Measurements from ENCODE around the gene KCNQ5. TPM values are rescaled to one million over a fixed set of nuclear protein-coding genes. Genes with fewer than 3 reads are reported as not detected.

The KCNQ5 gene
- total and polyA plus RNA-seq, 2 donors (not counting 1 experiment from before 2014, with no cell fraction given): 0.74 to 4.6 TPM

GRCh38 chr6:73139681-73140383 is 518.0 kb downstream of the KCNQ5 start:
- Histone ChIP-seq H3K27me3 (ENCODE audit: control insufficient read depth, insufficient read depth, low read length) (no peaks in the 10 kb centered on the region), H3K4me3 (replicated peaks in 1 of 4; ENCODE audit: control extremely low read depth in 1 of 4, insufficient read depth in 1 of 4, low read depth in 3 of 4, low read length in 4 of 4) (no peak overlapping the region), H3K4me1 (ENCODE audit: control insufficient read depth, extremely low read depth, insufficient read depth, low read length) (no peaks in the 10 kb centered on the region), H3K9ac (ENCODE audit: insufficient read depth, low read length) (no peak overlapping the region), H3K9me3 (ENCODE audit: control insufficient read depth, insufficient read depth, low read depth, low read length) (no peaks in the 10 kb centered on the region), H2AFZ (ENCODE audit: low read length) (no peak overlapping the region), H4K20me1 (ENCODE audit: control insufficient read depth, extremely low read depth, insufficient read depth, low read length) (no peaks in the 10 kb centered on the region), H3K36me3 (ENCODE audit: control insufficient read depth, insufficient read depth, low read length) (no peaks in the 10 kb centered on the region), H3K4me2 (ENCODE audit: extremely low read depth, insufficient read depth, low read length) (no peak overlapping the region), H3K79me2 (ENCODE audit: control insufficient read depth, insufficient read depth, low read length) (no peaks in the 10 kb centered on the region), H3K27ac (ENCODE audit: insufficient read depth, low read length) (no peak overlapping the region)
- no peak for DNase-seq (ENCODE audit: low read depth in 2 of 2)
- TF ChIP-seq EZH2 (IDR thresholded peaks at IDR 0.05; ENCODE audit: low read length, missing control alignments): no peak
- no peak for TF ChIP-seq CTCF (conservative IDR thresholded peaks at IDR 0.05 in 1 of 2, IDR thresholded peaks at IDR 0.05 in 1 of 2; ENCODE audit: low read depth in 1 of 2, low read length in 2 of 2)

DNA sequence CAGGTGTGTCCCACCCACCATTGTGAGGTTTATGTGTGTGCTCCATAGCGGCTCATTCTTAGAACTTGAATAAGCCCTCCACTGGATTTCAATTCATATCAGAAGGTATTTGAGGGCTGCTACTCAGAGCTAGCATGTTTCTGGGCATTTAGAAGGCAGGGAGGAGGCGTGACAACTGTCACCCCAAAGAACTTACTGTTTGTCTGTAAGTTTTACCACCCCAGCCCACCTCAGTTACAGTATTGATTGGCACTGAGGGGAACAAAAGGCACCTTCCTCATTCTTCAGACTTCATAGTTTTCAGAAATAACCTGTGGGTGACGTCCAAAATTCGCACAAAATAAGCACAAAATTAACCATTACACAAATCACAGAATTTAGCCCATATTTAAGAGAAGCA is 521.7 kb downstream of the KCNQ5 start:
- no peaks in the 10 kb centered on the region for H3K27me3 ChIP-seq (ENCODE audit: control insufficient read depth, insufficient read depth, low read length)
- no peak for DNase-seq (ENCODE audit: low read depth in 2 of 2)
- no peak overlapping the region for H3K9ac ChIP-seq (ENCODE audit: insufficient read depth, low read length)
- H3K36me3 ChIP-seq (ENCODE audit: control insufficient read depth, insufficient read depth, low read length): no peaks in the 10 kb centered on the region
- no peaks in the 10 kb centered on the region for H3K9me3 ChIP-seq (ENCODE audit: control insufficient read depth, insufficient read depth, low read depth, low read length)
- H4K20me1 ChIP-seq (ENCODE audit: control insufficient read depth, extremely low read depth, insufficient read depth, low read length): no peaks in the 10 kb centered on the region
- H3K4me2 ChIP-seq (ENCODE audit: extremely low read depth, insufficient read depth, low read length): no peak overlapping the region
- H2AFZ ChIP-seq (ENCODE audit: low read length): no peak overlapping the region
- no peak overlapping the region for H3K4me3 ChIP-seq (replicated peaks in 1 of 4; ENCODE audit: control extremely low read depth in 1 of 4, insufficient read depth in 1 of 4, low read depth in 3 of 4, low read length in 4 of 4)
- no peak overlapping the region for H3K27ac ChIP-seq (ENCODE audit: insufficient read depth, low read length)
- no peaks in the 10 kb centered on the region for H3K4me1 ChIP-seq (ENCODE audit: control insufficient read depth, extremely low read depth, insufficient read depth, low read length)
- H3K79me2 ChIP-seq (ENCODE audit: control insufficient read depth, insufficient read depth, low read length): no peaks in the 10 kb centered on the region
- TF ChIP-seq EZH2 (IDR thresholded peaks at IDR 0.05; ENCODE audit: low read length, missing control alignments): no peak
- TF ChIP-seq CTCF (conservative IDR thresholded peaks at IDR 0.05 in 1 of 2, IDR thresholded peaks at IDR 0.05 in 1 of 2; ENCODE audit: low read depth in 1 of 2, low read length in 2 of 2): no peak

GRCh38 chr6:73144516-73144915 is 522.7 kb downstream of the KCNQ5 start:
- TF ChIP-seq CTCF (conservative IDR thresholded peaks at IDR 0.05 in 1 of 2, IDR thresholded peaks at IDR 0.05 in 1 of 2; ENCODE audit: low read depth in 1 of 2, low read length in 2 of 2) (no peak), EZH2 (IDR thresholded peaks at IDR 0.05; ENCODE audit: low read length, missing control alignments) (no peak)
- Histone ChIP-seq H3K27ac (ENCODE audit: insufficient read depth, low read length) (no peak overlapping the region), H3K4me3 (replicated peaks in 1 of 4; ENCODE audit: control extremely low read depth in 1 of 4, insufficient read depth in 1 of 4, low read depth in 3 of 4, low read length in 4 of 4) (no peak overlapping the region), H3K4me1 (ENCODE audit: control insufficient read depth, extremely low read depth, insufficient read depth, low read length) (no peaks in the 10 kb centered on the region), H2AFZ (ENCODE audit: low read length) (no peak overlapping the region), H4K20me1 (ENCODE audit: control insufficient read depth, extremely low read depth, insufficient read depth, low read length) (no peaks in the 10 kb centered on the region), H3K4me2 (ENCODE audit: extremely low read depth, insufficient read depth, low read length) (no peak overlapping the region), H3K79me2 (ENCODE audit: control insufficient read depth, insufficient read depth, low read length) (no peaks in the 10 kb centered on the region), H3K9me3 (ENCODE audit: control insufficient read depth, insufficient read depth, low read depth, low read length) (no peaks in the 10 kb centered on the region), H3K9ac (ENCODE audit: insufficient read depth, low read length) (no peak overlapping the region), H3K36me3 (ENCODE audit: control insufficient read depth, insufficient read depth, low read length) (no peaks in the 10 kb centered on the region), H3K27me3 (ENCODE audit: control insufficient read depth, insufficient read depth, low read length) (no peaks in the 10 kb centered on the region)
- peak in 1 of 2 donors; percentile 3 for DNase-seq (ENCODE audit: low read depth in 2 of 2)
